HepG2 (cell line): ENCODE data around the gene EPHA1. TPM values are rescaled to one million over a fixed set of nuclear protein-coding genes. Genes with fewer than 3 reads are reported as not detected.

Experiments
- ATAC-seq: fragments of 200-7000 bp; cut with Tn5 transposase; 3 replicates; pipeline ENCODE4 v1.9.1; 2020; ENCODE audit warnings: mild to moderate bottlenecking, moderate library complexity
- BruUV-seq: library from RNA; stranded (reverse); fragments of 400-500 nt; replicated peaks from 2 replicates; lab custom pipeline; 2021; lab: Mats Ljungman, UMichigan
- CTCF ChIA-PET: fragments of 300-600 bp; formaldehyde crosslinking; extraction: SDS; loops from one replicate; lab custom pipeline; 2021; ENCODE audit warnings: low total read pairs, inconsistent platforms, low intra/inter-chr PET ratio; lab: Yijun Ruan, JAX
- POLR2A ChIA-PET: fragments of 350-600 bp; sonication (Branson Sonifier 250); formaldehyde crosslinking; loops from one replicate; lab custom pipeline; 2020; ENCODE audit warnings: antibody characterized with exemption, inconsistent platforms; lab: Yijun Ruan, JAX
- DNase-seq: peaks from one replicate; pipeline ENCODE4 v3.0.0-alpha.2; 2015; ENCODE audit warnings: low spot score
- FAIRE-seq: peaks from 3 replicates; lab custom pipeline; 2011; peaks lifted over from hg19 to GRCh38; lab: Jason Lieb, UNC
- H2AFZ ChIP-seq: one replicate; pipeline ENCODE4 v1.6.1; 2011; ENCODE audit warnings: low read length, inconsistent platforms
- H3K27ac ChIP-seq: fragments of 300-600 bp; 3 replicates; pipeline ENCODE4 v1.8.0; 2011; ENCODE audit warnings: mixed run types, mild to moderate bottlenecking, mixed read lengths, low read length, inconsistent platforms; ENCODE audit not compliant: insufficient read depth; ENCODE audit errors: extremely low read length
- H3K27me3 ChIP-seq, 2 experiments: fragments of 200-600 bp in 1 of 2; 2 replicates in 1 of 2; 3 replicates in 1 of 2; pipeline versions ENCODE4 v1.6.0 to v1.8.0; 2011; ENCODE audit warnings: low read length in 2 of 2, mild to moderate bottlenecking in 2 of 2, moderate library complexity in 2 of 2, inconsistent platforms in 1 of 2; ENCODE audit not compliant: insufficient read depth in 2 of 2, control insufficient read depth in 1 of 2
- H3K36me3 ChIP-seq, 2 experiments: fragments of 200-600 bp in 1 of 2; replicated peaks in 1 of 2; 2 replicates in 1 of 2; 3 replicates in 1 of 2; pipeline versions ENCODE4 v1.5.1 to v1.8.0; 2011; ENCODE audit warnings: low read length in 2 of 2, inconsistent platforms in 1 of 2; ENCODE audit not compliant: insufficient read depth in 2 of 2, control insufficient read depth in 1 of 2
- H3K4me1 ChIP-seq: 2 replicates; pipeline ENCODE4 v1.5.1; 2012; ENCODE audit warnings: low read length, inconsistent platforms; ENCODE audit not compliant: insufficient read depth
- H3K4me2 ChIP-seq: 2 replicates; pipeline ENCODE4 v1.6.0; 2011; ENCODE audit warnings: low read depth, low read length, inconsistent platforms
- H3K4me3 ChIP-seq, 3 experiments: fragments of 200-600 bp in 1 of 3; sonication (generic), shearing (Covaris generic) in 1 of 3; replicated peaks in 1 of 3; 2 replicates each; pipeline ENCODE4 v1.5.1; 2011 to 2016; ENCODE audit warnings: low read length in 3 of 3, inconsistent platforms in 2 of 3, low read depth in 2 of 3, mild to moderate bottlenecking in 2 of 3, control low read depth in 1 of 3, mixed read lengths in 1 of 3; ENCODE audit not compliant: insufficient read depth in 1 of 3
- H3K79me2 ChIP-seq: one replicate; pipeline ENCODE4 v1.6.1; 2011; ENCODE audit warnings: low read length, inconsistent platforms; ENCODE audit not compliant: insufficient read depth
- H3K9ac ChIP-seq: 2 replicates; pipeline ENCODE4 v1.6.0; 2011; ENCODE audit warnings: mild to moderate bottlenecking, low read depth, low read length, inconsistent platforms; ENCODE audit not compliant: insufficient read depth
- H3K9me3 ChIP-seq: 2 replicates; pipeline ENCODE4 v1.5.1; 2012; ENCODE audit warnings: mild to moderate bottlenecking, low read length
- H4K20me1 ChIP-seq: 2 replicates; pipeline ENCODE4 v1.6.0; 2011; ENCODE audit warnings: inconsistent platforms, mild to moderate bottlenecking, low read length, moderate library complexity; ENCODE audit not compliant: insufficient read depth
- AGO2 ChIP-seq: fragments of 200-400 bp; formaldehyde crosslinking; optimal IDR thresholded peaks from 2 replicates; pipeline ENCODE3; 2017; ENCODE audit warnings: mild to moderate bottlenecking, low read depth, low read length, moderate library complexity
- FOXK2 ChIP-seq: fragments of 450-650 bp; IDR thresholded peaks from 2 replicates; pipeline ENCODE4 v1.6.1; 2016
- HNRNPK ChIP-seq: fragments of 200-400 bp; formaldehyde crosslinking; IDR thresholded peaks from 2 replicates; pipeline ENCODE4 v1.6.1; 2018; ENCODE audit warnings: low read length, low read depth, moderate library complexity, mild to moderate bottlenecking; ENCODE audit not compliant: poor library complexity, severe bottlenecking
- PATZ1 ChIP-seq: sonication (generic); formaldehyde crosslinking; IDR thresholded peaks from 2 replicates; pipeline ENCODE4 v1.4.0; 2020; ENCODE audit warnings: missing genetic modification reagents
- POLR2A ChIP-seq, 2 experiments: IDR thresholded peaks; 2 replicates each; pipeline ENCODE4 v1.6.1; 2011; ENCODE audit warnings: low read depth in 2 of 2, low read length in 2 of 2, mild to moderate bottlenecking in 1 of 2, moderate library complexity in 1 of 2; ENCODE audit not compliant: insufficient read depth in 1 of 2
- RBM39 ChIP-seq: fragments of 200-400 bp; formaldehyde crosslinking; IDR thresholded peaks from one replicate; pipeline ENCODE4 v1.6.1; 2018; ENCODE audit warnings: antibody characterized with exemption, mild to moderate bottlenecking, low read depth, low read length; ENCODE audit not compliant: poor library complexity, severe bottlenecking
- REPIN1 ChIP-seq: sonication (generic); formaldehyde crosslinking; IDR thresholded peaks from 2 replicates; pipeline ENCODE4 v1.8.0; 2022; ENCODE audit warnings: missing genetic modification reagents, low read depth, mild to moderate bottlenecking, borderline replicate concordance
- SRSF1 ChIP-seq: fragments of 200-400 bp; formaldehyde crosslinking; optimal IDR thresholded peaks from 2 replicates; pipeline ENCODE3; 2017; ENCODE audit warnings: mild to moderate bottlenecking, low read depth, low read length, moderate library complexity
- TFAP4 ChIP-seq: sonication (generic); IDR thresholded peaks from 2 replicates; pipeline ENCODE4 v1.6.1; 2016; ENCODE audit warnings: low read depth, borderline replicate concordance
- TFDP2 ChIP-seq: sonication (generic); formaldehyde crosslinking; IDR thresholded peaks from 2 replicates; pipeline ENCODE4 v1.4.0; 2020; ENCODE audit warnings: missing genetic modification reagents
- XRCC5 ChIP-seq: fragments of 200-400 bp; formaldehyde crosslinking; optimal IDR thresholded peaks from 2 replicates; pipeline ENCODE3; 2017; ENCODE audit warnings: mild to moderate bottlenecking, low read length
- ZBTB2 ChIP-seq: sonication (generic); formaldehyde crosslinking; IDR thresholded peaks from 2 replicates; pipeline ENCODE4 v1.8.0; 2022; ENCODE audit warnings: low read depth, missing genetic modification reagents
- ZNF543 ChIP-seq: sonication (generic); formaldehyde crosslinking; IDR thresholded peaks from 2 replicates; pipeline ENCODE4 v1.4.0; 2020; ENCODE audit warnings: mild to moderate bottlenecking, missing genetic modification reagents
- ZNF709 ChIP-seq: sonication (generic); formaldehyde crosslinking; IDR thresholded peaks from 2 replicates; pipeline ENCODE4 v1.5.0; 2020; ENCODE audit warnings: mild to moderate bottlenecking, missing genetic modification reagents
- ZNF850 ChIP-seq: sonication (generic); formaldehyde crosslinking; conservative IDR thresholded peaks from 2 replicates; pipeline ENCODE4 v1.9.0; 2021; ENCODE audit warnings: mild to moderate bottlenecking, missing genetic modification reagents
- WGBS: methylation state at CpG from one replicate; pipeline ENCODE4 v1.1.6; 2017; ENCODE audit warnings: low lambda C conversion rate; 5-methylcytosine and 5-hydroxymethylcytosine counted together
- in situ Hi-C: cut with HindIII; loops from 2 replicates; pipeline ENCODE4 v1.10.0; 2017; ENCODE audit warnings: low pct_unique_long_range_greater_than_20kb; ENCODE audit not compliant: extremely low pct_ligation_motif_present
- intact Hi-C: fragments of 100-400 bp; cut with micrococcal nuclease; formaldehyde crosslinking; loops from one replicate; pipeline ENCODE4 v1.10.0; 2022; ENCODE audit not compliant: unreplicated experiment
- polyA plus RNA-seq, 8 experiments: library from polyadenylated mRNA; depleted of rRNA in 3 of 8; stranded (reverse) in 7 of 8; unstranded in 1 of 8; fragments of >200 nt; fragmentation: Illumina TruSeq in 4 of 8; extraction: Trizol in 4 of 8; gene quantifications; 2 replicates each; pipeline versions ENCODE4 v1.2.1 to v1.2.3, GENCODE V29; 2011 to 2016; ENCODE audit warnings: low read depth in 4 of 8, missing spikeins in 1 of 8, mixed read lengths in 1 of 8; ENCODE audit not compliant: insufficient read depth in 1 of 8
- total RNA-seq, 5 experiments: library from RNA; depleted of rRNA; stranded (reverse); fragments of >200 nt; fragmentation: Illumina TruSeq; extraction: Trizol; gene quantifications; 2 replicates each; pipeline ENCODE4 v1.2.3, GENCODE V29; 2016; ENCODE audit warnings: low read depth in 1 of 5

EPHA1 gene
- total and polyA plus RNA-seq, 2 of the 13 experiments (the other 11 are each of a cell fraction or from before 2014, with no cell fraction given): 4.6 to 17.1 TPM

- TF ChIP-seq TFDP2 (CRISPR knock-in tag): no peak
These were observed 26.4 kb downstream of the EPHA1 start (continued) for GRCh38 chr7:143382126-143382790.

GRCh38 chr7:143381427-143382125, 27.1 kb downstream of the EPHA1 start:
- POLR2A ChIA-PET: interaction anchor here (1.1 to 4.0 kb wide), 2 partner anchors 12 to 14 kb away, joined by 6 to 20 read pairs; no protein-coding TSS in a partner anchor
- peak overlapping the region; percentile 89 for H3K27ac ChIP-seq
- peak overlapping the region; percentile 86 for H3K4me2 ChIP-seq
- BruUV-seq: TSS peak; percentile 56
- H3K4me3 ChIP-seq: peak overlapping the region; percentile 94 to 98 (median 98)
- no peaks in the 10 kb centered on the region for H3K9me3 ChIP-seq
- FAIRE-seq (no peak), DNase-seq (no peak), ATAC-seq (no peak; the same call in 1 of the 3 replicates)
- H2AFZ ChIP-seq: no peak overlapping the region
- in situ Hi-C loops: loop anchor here (5.0 to 25.0 kb wide), 2 partner anchors 36 to 531 kb away; partner anchors contain the start of gene TCAF1
- H3K79me2 ChIP-seq: peaks cover 12% of the 10 kb centered on the region
- peaks cover 0 to 3% of the 10 kb centered on the region in 2 experiments; a peak in 1 of 5 replicates for H3K36me3 ChIP-seq
- H3K27me3 ChIP-seq: no peaks in the 10 kb centered on the region
- 0% methylated on average over 7 of the region's 64 CpGs for WGBS
- CTCF ChIA-PET: interaction anchor here (2.8 kb wide), 1 partner anchor 35 kb away, joined by 24 read pairs; no protein-coding TSS in a partner anchor
- peaks cover 5% of the 10 kb centered on the region; the same call in 1 of the 2 replicates for H4K20me1 ChIP-seq
- intact Hi-C loops: loop anchor here (1.0 to 2.0 kb wide), 3 partner anchors 14 to 97 kb away; partner anchors contain the start of genes EPHA1 and TMEM139
- H3K9ac ChIP-seq: peak overlapping the region; percentile 88
- peaks cover 56% of the 10 kb centered on the region for H3K4me1 ChIP-seq
- 0 out of 2 replicates have a peak, but pooled peaks have one; percentile 5 for TF ChIP-seq ZNF850 (CRISPR knock-in tag)
- TF ChIP-seq ZNF709 (CRISPR knock-in tag): no peak
- TF ChIP-seq PATZ1 (CRISPR knock-in tag): peak; percentile 19; the same call in 1 of the 2 replicates
- no peak for TF ChIP-seq ZBTB2 (CRISPR knock-in tag)
- TF ChIP-seq XRCC5: peak; percentile 27
- peak; percentile 67 for TF ChIP-seq SRSF1
- no peak for TF ChIP-seq FOXK2
- TF ChIP-seq ZNF543: 0 out of 2 replicates have a peak, but pooled peaks have one; percentile 29
- TF ChIP-seq REPIN1: no peak
- TF ChIP-seq POLR2A (IDR thresholded peaks at IDR 0.05; ENCODE audit: insufficient read depth in 1 of 2, low read depth in 2 of 2, low read length in 2 of 2): 0 out of 4 replicates have a peak, but pooled peaks of 1 of the 2 experiments have one; percentile 10
- peak; percentile 65 for TF ChIP-seq AGO2
- TF ChIP-seq TFAP4: no peak
- peak; percentile 25 for TF ChIP-seq RBM39
- TF ChIP-seq HNRNPK: peak; percentile 28
